ENCODE results near the gene PRAMEF12. TPM values are rescaled to one million over a fixed set of nuclear protein-coding genes. Genes with fewer than 3 reads are reported as not detected.
"Not testable (repeated sequence)": the region's sequence is repeated elsewhere in the genome, so short reads cannot be mapped to it uniquely, and the experiment has no call there.

PRAMEF12 gene
- total RNA-seq (not detected), polyA plus RNA-seq (not detected)

DNA sequence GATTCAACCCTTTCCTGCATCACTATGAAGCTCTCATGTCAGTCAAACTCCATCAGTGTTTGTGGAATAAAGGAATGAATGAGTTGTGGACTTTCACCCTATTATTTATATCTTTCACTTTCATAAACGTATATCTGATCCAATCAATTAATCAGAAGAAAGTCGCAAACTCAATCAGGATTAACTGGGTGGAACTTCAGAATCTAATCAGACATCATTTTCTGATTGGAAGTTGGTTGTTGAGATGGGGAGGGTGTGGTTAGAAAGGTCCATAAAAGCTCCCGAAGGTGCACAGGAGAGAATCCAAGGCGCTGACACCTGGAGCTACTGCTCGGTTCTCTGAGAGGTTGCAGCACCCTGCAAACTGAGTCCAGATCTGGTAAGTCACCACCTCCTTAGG, at the start of gene PRAMEF12:
TSS of gene PRAMEF12 (plus strand) at position 301 of the 400 bp plus-strand sequence. CDS start 1,130 bp downstream, outside the sequence.
- WGBS, 2 donors, result 64 to 70% methylated on average over 5 of the region's 5 CpGs
- FAIRE-seq, result no peak

DNA sequence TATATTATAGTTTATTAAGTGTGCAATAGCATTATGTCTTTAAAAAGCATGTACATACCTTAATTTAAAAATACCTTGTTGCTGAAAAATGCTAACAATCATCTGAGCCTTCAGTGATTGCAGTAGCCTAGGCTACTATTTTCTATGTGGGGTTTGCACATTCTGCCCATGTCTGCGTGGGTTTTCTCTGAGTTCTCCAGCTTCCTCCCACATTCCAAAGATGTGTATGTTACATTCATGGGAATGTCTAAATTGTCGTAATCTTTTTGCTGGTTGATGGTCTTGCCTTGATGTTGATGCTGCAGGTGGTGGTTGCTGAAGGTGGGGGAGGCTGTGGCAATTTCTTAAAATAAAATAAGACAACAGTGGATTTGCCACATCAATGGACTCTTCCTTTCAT, 45.1 kb upstream of the PRAMEF12 start:
- H3K9me3 ChIP-seq, result no peaks in the 10 kb centered on the region
- H3K36me3 ChIP-seq, result no peaks in the 10 kb centered on the region
- intact Hi-C loops (cut with DNase I), result no loop called here
- H3K4me1 ChIP-seq, result no peaks in the 10 kb centered on the region
- 55 to 63% methylated on average over 2 of the region's 2 CpGs for WGBS, 2 donors
- no peak for ATAC-seq
- no peak overlapping the region for H3K4me3 ChIP-seq
- H3K27me3 ChIP-seq, result no peaks in the 10 kb centered on the region
- no peak overlapping the region for H3K27ac ChIP-seq
- no peak for TF ChIP-seq CTCF (IDR thresholded peaks at IDR 0.05)
- DNase-seq, result no peak
- FAIRE-seq, result no peak

More for the DNA sequence above, at the start of gene PRAMEF12:
- H3K27ac ChIP-seq, result no peak within 1 kb of the TSS
- H3K27me3 ChIP-seq, result no peaks in the 10 kb centered on the region
- no peak within 1 kb of the TSS for H3K4me3 ChIP-seq
- ATAC-seq (no peak), DNase-seq (no peak)
- TF ChIP-seq CTCF (IDR thresholded peaks at IDR 0.05), result no peak
- no peaks in the 10 kb centered on the region for H3K4me1 ChIP-seq
- intact Hi-C loops (cut with DNase I), result no loop called here
- H3K9me3 ChIP-seq, result no peaks in the 10 kb centered on the region
- no peaks in the 10 kb centered on the region for H3K36me3 ChIP-seq

- Histone ChIP-seq H3K9me3 (no peaks in the 10 kb centered on the region), H3K27ac (no peak overlapping the region), H3K4me1 (no peaks in the 10 kb centered on the region), H3K36me3 (no peaks in the 10 kb centered on the region), H3K4me3 (no peak overlapping the region), H3K27me3 (no peaks in the 10 kb centered on the region)
- TF ChIP-seq CTCF (IDR thresholded peaks at IDR 0.05), result no peak
- no peak for FAIRE-seq
- intact Hi-C loops (cut with DNase I), result no loop called here
- 67 to 75% methylated on average over 1 of the region's 1 CpG for WGBS, 2 donors
- no peak for DNase-seq
- ATAC-seq, result no peak
Measured at GRCh38 chr1:12730156-12730555, 43.4 kb upstream of the PRAMEF12 start.

GRCh38 chr1:12731084-12731483, 42.5 kb upstream of the PRAMEF12 start:
- H3K27ac ChIP-seq; H3K36me3 ChIP-seq; H3K9me3 ChIP-seq; FAIRE-seq; DNase-seq; ATAC-seq; H3K4me1 ChIP-seq; H3K4me3 ChIP-seq; intact Hi-C loops (cut with DNase I); H3K27me3 ChIP-seq: not testable (repeated sequence)
- WGBS, 2 donors, result 42 to 45% methylated on average over 2 of the region's 2 CpGs

DNA sequence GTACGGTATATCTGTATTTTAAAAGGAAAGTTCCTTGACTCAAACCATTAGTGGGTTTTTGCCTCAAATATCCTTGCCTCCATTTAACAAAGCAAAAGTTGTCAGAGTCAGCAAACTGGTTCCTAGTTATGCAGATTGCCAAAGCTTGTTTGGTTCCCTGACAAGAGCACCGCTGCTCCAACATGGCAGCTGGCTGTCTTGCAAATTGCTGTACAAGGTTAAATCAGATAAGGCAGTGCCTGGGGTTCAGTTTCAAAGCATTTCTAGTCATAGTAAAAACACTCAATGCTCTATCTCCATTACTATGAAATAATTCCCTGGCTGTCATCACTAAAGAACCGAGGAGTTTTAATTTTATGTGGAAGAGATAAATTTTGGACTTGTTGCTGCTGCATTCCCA, 38.9 kb upstream of the PRAMEF12 start:
- Histone ChIP-seq H3K9me3 (no peaks in the 10 kb centered on the region), H3K36me3 (no peaks in the 10 kb centered on the region), H3K27me3 (peaks cover 0 to 5% (median 0%) of the 10 kb centered on the region in 4 donors), H3K27ac (no peak overlapping the region), H3K4me1 (no peaks in the 10 kb centered on the region), H3K4me3 (no peak overlapping the region)
- ATAC-seq (no peak), DNase-seq (no peak), FAIRE-seq (no peak)
- TF ChIP-seq CTCF (IDR thresholded peaks at IDR 0.05), result no peak
- intact Hi-C loops (cut with DNase I), result no loop called here
- 61 to 70% methylated on average over 3 of the region's 3 CpGs for whole genome bisulfite sequencing, 2 donors

All from pancreas (tissue), 10 donors.